ENCODE measurements around the gene SPRTN. TPM values are rescaled to one million over a fixed set of nuclear protein-coding genes. Genes with fewer than 3 reads are reported as not detected.
"Not testable (repeated sequence)": the region's sequence is repeated elsewhere in the genome, so short reads cannot be mapped to it uniquely, and the experiment has no call there.

SPRTN gene
- total and polyA plus RNA-seq, 2 donors = 5.5 to 17.3 TPM

DNA sequence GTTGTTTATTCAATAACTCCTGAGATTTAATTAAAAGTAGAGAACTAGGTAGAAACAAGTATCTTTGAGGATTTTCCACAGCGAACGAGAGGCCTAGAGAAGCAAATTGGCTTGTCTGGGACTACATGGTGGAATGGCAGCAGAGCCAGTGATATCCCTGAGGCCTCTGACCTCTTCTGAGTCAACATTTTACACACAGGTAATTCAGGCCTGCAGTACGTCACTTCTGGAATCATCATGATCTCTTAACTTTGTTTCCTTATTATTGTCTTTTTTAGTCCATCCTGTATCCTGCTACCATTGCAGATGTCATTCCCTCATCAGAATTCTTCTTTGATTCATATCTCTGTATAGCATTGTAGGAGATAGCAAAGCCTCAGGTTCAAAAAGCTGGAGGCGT lies 9.9 kb downstream of the SPRTN start:
- WGBS = 96% methylated on average over 4 of the region's 4 CpGs
- H3K36me3 ChIP-seq (ENCODE audit: insufficient read depth) = peaks cover 7% of the 10 kb centered on the region
- H3K27ac ChIP-seq (ENCODE audit: low read depth) = no peak overlapping the region
- no peak overlapping the region for H3K4me3 ChIP-seq (ENCODE audit: low read depth, low read length)
- H3K4me1 ChIP-seq (ENCODE audit: insufficient read depth) = no peaks in the 10 kb centered on the region
- DNase-seq (ENCODE audit: extremely low spot score) = no peak

DNA sequence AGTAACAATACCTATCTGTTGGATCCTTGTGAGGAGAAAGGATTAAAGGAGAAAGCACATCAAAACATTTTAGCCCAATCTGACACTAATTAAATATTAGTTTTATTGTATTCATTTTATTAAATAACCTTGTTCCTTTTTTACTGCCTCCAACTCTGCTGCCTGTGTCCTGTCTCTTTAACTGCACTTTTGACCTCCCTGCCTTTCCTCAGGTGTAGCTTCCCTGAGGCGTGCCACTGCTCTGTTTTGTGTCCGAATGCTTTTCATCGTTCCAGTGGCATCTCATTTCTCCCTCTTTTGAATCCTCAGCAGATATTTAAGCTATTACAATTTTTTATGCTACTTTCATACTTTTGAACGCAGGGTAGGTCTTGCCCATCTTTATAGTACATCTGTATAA lies 10.3 kb downstream of the SPRTN start:
- DNase-seq (ENCODE audit: extremely low spot score) = no peak
- Histone ChIP-seq H3K27ac (ENCODE audit: low read depth) (no peak overlapping the region), H3K4me1 (ENCODE audit: insufficient read depth) (no peaks in the 10 kb centered on the region), H3K4me3 (ENCODE audit: low read depth, low read length) (no peak overlapping the region), H3K36me3 (ENCODE audit: insufficient read depth) (peaks cover 8% of the 10 kb centered on the region)
- 98% methylated on average over 4 of the region's 4 CpGs for WGBS

DNA sequence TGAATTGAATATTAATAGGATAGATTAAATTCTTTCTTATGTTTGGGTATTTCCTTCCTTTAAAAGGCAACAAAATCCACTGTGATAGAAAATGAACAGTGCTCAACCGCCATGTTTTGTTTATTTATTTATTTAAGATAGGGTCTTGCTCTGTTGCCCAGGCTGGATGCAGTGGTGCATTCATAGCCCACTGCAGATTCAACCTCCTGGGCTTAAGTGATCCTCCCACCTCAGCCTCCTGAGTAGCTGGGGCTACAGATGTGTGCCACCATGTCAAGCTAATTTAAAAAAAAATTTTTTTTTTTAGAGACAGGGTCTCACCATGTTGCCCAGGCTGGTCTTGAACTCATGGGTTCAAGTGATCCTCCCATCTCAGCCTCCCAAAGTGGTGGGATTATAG lies 10.8 kb downstream of the SPRTN start:
- H3K4me3 ChIP-seq (ENCODE audit: low read depth, low read length); H3K27ac ChIP-seq (ENCODE audit: low read depth); DNase-seq (ENCODE audit: extremely low spot score); H3K4me1 ChIP-seq (ENCODE audit: insufficient read depth); H3K36me3 ChIP-seq (ENCODE audit: insufficient read depth): not testable (repeated sequence)
- WGBS = 97% methylated on average over 1 of the region's 1 CpG

DNA sequence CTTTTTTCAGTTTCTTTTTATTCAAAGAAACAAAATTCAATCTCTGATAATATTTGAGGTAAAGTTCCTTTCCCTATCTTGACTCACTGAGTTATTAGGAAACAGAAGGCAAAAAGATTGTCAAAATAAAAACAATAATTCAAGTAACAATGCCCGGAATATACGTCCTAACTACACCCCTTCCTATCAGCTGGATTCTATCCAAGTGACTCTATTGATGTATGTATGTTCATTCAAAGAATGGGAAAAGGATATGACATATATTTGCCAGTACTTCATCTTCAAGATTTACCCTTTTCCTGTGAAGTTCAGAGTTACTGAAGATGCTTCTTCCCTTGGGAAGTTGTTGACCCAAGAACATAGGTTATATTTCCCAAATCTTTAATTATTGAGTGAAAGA lies 13.7 kb downstream of the SPRTN start:
- H3K4me3 ChIP-seq (ENCODE audit: low read depth, low read length) = no peak overlapping the region
- H3K36me3 ChIP-seq (ENCODE audit: insufficient read depth) = peaks cover 10% of the 10 kb centered on the region
- no peak for DNase-seq (ENCODE audit: extremely low spot score)
- WGBS = 66% methylated on average over 2 of the region's 2 CpGs
- H3K4me1 ChIP-seq (ENCODE audit: insufficient read depth) = no peaks in the 10 kb centered on the region
- no peak overlapping the region for H3K27ac ChIP-seq (ENCODE audit: low read depth)

DNA sequence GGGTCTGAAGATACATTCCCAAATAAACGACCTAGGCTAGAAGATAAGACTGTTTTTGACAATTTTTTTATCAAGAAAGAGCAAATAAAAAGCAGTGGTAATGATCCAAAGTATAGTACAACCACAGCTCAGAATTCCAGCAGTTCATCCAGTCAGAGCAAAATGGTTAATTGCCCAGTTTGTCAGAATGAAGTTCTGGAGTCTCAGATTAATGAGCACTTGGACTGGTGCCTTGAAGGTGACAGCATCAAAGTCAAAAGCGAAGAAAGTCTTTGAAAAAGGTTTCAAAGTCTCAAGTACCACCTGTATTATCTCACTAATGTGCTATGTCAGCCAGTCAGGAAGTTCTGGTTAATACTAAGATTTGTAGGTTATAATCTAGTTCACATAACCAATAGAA lies 15.0 kb downstream of the SPRTN start:
- 71% methylated on average over 2 of the region's 2 CpGs for WGBS
- DNase-seq (ENCODE audit: extremely low spot score) = no peak
- H3K36me3 ChIP-seq (ENCODE audit: insufficient read depth) = peaks cover 6% of the 10 kb centered on the region

DNA sequence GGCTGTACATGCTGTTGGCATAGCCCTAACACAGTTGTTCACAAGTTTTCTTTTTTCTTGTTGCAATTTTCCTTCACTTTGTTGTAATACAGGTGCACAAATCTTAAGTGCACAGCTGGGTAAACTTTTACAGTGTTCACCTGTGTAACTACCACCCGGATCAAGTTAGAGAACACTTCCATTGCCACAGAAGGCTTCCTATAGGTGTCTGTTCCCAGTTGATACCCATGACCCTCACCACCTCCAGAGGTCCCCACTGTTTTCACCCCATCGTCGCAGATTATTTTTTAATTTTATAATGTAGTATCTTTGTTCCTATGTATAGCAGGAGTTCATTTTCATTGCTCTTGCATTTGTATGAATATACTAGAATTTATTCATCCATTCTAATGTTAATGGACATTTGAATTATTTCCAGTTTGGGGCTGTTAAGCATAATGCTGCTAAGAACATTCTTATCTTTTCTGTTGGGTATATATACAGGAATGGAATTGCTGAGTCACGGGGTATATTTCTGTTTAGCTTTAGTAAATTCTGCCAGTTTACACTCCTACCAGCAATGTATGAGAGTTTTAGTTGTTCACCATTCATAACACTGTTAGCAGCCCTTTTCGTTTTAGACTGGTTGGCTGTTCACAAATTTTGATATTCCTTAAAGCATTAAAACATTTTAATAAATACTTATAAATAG lies 16.4 kb downstream of the SPRTN start:
- Histone ChIP-seq H3K4me1 (ENCODE audit: insufficient read depth) (no peaks in the 10 kb centered on the region), H3K27ac (ENCODE audit: low read depth) (no peak overlapping the region), H3K36me3 (ENCODE audit: insufficient read depth) (peaks cover 6% of the 10 kb centered on the region), H3K4me3 (ENCODE audit: low read depth, low read length) (no peak overlapping the region)
- WGBS = 72% methylated on average over 5 of the region's 5 CpGs
- DNase-seq (ENCODE audit: extremely low spot score) = no peak

More for the DNA sequence above, 15.0 kb downstream of the SPRTN start:
- no peaks in the 10 kb centered on the region for H3K4me1 ChIP-seq (ENCODE audit: insufficient read depth)
- H3K27ac ChIP-seq (ENCODE audit: low read depth) = no peak overlapping the region
- no peak overlapping the region for H3K4me3 ChIP-seq (ENCODE audit: low read depth, low read length)

DNA sequence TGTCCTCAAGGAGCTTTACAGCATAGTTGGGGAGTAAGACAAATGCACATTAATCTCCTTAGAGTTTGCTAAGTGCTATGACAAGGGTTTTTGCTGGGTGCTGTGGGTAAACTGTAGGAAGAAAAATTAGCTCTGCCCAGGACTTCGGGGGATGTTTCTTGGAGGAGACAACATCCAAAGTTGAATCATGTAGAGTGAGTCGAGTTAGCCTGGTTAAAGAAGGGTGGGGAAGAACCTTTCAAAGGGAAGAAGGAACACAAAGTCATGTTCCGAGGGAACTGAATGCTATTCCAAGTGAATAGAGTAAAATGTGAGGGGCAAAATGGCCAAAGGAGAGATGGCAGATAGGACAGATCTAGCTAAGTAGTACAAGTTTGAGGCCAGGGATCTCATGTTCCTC lies 17.1 kb downstream of the SPRTN start:
- no peaks in the 10 kb centered on the region for H3K4me1 ChIP-seq (ENCODE audit: insufficient read depth)
- WGBS = 80% methylated on average over 3 of the region's 3 CpGs

DNA sequence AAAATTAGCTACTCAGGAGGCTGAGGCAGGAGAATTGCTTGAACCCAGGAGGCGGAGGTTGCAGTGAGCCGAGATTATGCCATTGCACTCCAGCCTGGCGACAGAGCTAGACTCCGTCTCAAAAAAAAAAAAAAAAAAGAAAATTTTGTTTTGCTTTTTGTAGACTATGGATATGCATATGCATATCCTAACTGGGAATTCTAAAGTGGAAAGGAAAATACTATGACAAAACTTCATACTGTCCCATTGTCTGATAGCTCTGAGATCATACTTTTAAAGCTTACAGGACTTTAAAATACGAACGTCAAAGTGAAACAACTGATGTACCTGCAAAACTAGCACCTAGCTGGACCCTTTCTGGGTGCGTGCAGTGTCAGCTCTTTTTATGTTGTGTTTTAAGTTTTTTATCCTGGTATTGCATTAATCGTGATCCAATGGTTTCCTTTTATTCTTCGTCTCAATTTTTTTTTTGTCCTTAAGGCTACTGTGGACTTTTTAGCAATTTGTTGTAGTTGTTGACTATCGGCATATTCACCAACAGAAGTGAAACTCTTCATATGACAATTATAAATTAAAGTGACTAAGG lies 19.2 kb downstream of the SPRTN start:
- Histone ChIP-seq H3K36me3 (ENCODE audit: insufficient read depth) (peaks cover 6% of the 10 kb centered on the region), H3K27ac (ENCODE audit: low read depth) (no peak overlapping the region), H3K4me1 (ENCODE audit: insufficient read depth) (no peaks in the 10 kb centered on the region), H3K4me3 (ENCODE audit: low read depth, low read length) (no peak overlapping the region)
- WGBS = 80% methylated on average over 10 of the region's 10 CpGs
- no peak for DNase-seq (ENCODE audit: extremely low spot score)

More for the DNA sequence above, 17.1 kb downstream of the SPRTN start:
- H3K27ac ChIP-seq (ENCODE audit: low read depth) = no peak overlapping the region
- no peak overlapping the region for H3K4me3 ChIP-seq (ENCODE audit: low read depth, low read length)
- no peak for DNase-seq (ENCODE audit: extremely low spot score)
- peaks cover 6% of the 10 kb centered on the region for H3K36me3 ChIP-seq (ENCODE audit: insufficient read depth)

DNA sequence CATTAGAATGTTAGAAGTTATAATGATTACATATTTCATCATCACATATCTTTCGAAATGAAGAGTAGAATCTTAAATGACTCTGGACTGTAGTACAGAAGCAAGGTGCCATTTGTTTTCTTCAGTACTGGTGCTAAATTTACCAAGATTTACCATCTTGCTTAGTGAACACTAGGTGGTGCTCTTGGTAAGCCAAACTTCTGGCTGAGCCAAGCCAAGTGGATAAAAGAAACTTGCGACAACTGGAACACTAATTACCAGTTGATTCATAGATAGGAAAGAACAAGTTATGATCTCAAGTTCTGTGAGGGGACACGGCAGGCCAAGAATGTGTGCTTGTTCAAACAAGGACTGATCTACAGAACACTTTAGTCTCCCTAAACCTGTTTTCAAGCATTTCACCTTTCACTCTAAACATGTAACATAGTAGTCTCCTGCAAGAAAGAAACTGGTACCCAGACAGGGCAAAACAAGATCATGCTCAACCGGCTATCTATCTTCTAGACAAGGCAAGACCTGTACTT lies 19.8 kb downstream of the SPRTN start:
- no peak overlapping the region for H3K4me3 ChIP-seq (ENCODE audit: low read depth, low read length)
- H3K36me3 ChIP-seq (ENCODE audit: insufficient read depth) = peaks cover 3% of the 10 kb centered on the region
- no peaks in the 10 kb centered on the region for H3K4me1 ChIP-seq (ENCODE audit: insufficient read depth)
- H3K27ac ChIP-seq (ENCODE audit: low read depth) = no peak overlapping the region
- WGBS = 14% methylated on average over 4 of the region's 4 CpGs
- peak; percentile 62 for DNase-seq (ENCODE audit: extremely low spot score)

DNA sequence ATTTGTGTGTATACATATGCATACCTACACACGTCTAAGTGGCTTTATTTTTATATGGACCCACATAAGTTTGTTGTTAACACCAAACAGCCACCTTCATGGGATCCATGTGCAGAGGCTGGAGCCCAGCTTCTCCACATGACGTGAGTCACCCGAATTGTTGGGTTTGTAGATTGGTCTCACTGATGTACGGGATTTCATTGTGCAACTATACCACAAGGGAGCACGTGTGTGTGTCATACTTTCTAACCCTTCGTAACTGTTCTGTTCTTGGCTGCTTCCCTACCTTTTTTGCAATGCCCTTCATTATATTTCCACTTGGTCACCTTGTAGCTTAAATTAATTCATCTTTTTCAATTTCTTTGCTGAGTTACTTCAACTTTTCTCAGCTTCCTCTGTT lies 21.0 kb downstream of the SPRTN start:
- no peak overlapping the region for H3K4me3 ChIP-seq (ENCODE audit: low read depth, low read length)
- WGBS = 80% methylated on average over 6 of the region's 6 CpGs
- no peak overlapping the region for H3K27ac ChIP-seq (ENCODE audit: low read depth)
- no peaks in the 10 kb centered on the region for H3K4me1 ChIP-seq (ENCODE audit: insufficient read depth)
- no peak for DNase-seq (ENCODE audit: extremely low spot score)
- peaks cover 2% of the 10 kb centered on the region for H3K36me3 ChIP-seq (ENCODE audit: insufficient read depth)

DNA sequence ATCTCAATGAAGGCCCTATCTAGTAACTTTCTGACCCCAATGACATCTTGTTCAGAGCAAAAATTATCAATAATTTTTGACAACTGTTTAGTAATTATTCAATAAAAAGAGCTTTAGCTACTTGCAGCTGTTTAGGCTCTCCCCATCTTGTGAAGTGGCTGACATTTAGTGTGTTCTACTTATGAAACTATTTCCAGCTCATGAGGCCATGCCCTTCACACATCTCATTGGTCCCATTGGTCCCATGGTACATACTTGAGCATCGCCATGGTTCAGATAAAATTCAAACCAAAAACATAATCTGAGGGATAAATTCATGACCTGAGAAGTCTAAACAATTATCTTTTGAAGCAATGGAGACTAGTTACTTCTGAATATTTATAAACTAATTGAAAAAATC lies 24.2 kb downstream of the SPRTN start:
- H3K4me1 ChIP-seq (ENCODE audit: insufficient read depth) = no peaks in the 10 kb centered on the region
- no peaks in the 10 kb centered on the region for H3K36me3 ChIP-seq (ENCODE audit: insufficient read depth)
- 91% methylated on average over 1 of the region's 1 CpG for WGBS
- no peak overlapping the region for H3K27ac ChIP-seq (ENCODE audit: low read depth)
- no peak for DNase-seq (ENCODE audit: extremely low spot score)
- H3K4me3 ChIP-seq (ENCODE audit: low read depth, low read length) = no peak overlapping the region

DNA sequence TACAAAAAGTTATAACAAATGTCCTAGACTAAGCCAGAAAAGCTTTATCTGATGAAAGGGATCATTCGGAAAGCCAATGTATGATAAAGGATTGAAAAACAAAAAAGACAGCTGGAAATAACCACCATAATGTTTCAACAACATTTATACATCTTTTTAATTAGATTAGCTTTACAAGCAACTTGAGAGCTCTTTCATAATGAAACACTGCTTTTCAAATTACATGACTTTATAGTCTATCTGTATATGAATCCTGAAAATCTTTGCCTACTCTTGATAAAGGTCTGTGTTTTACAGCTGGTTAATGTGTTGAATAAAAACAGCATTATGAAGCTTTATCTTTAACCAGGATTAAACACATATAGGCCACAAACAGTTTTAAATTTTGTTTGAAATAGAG lies 25.5 kb downstream of the SPRTN start:
- DNase-seq (ENCODE audit: extremely low spot score) = no peak
- Histone ChIP-seq H3K36me3 (ENCODE audit: insufficient read depth) (no peaks in the 10 kb centered on the region), H3K4me1 (ENCODE audit: insufficient read depth) (no peaks in the 10 kb centered on the region), H3K27ac (ENCODE audit: low read depth) (no peak overlapping the region), H3K4me3 (ENCODE audit: low read depth, low read length) (no peak overlapping the region)
- WGBS = 45% methylated on average over 1 of the region's 1 CpG

DNA sequence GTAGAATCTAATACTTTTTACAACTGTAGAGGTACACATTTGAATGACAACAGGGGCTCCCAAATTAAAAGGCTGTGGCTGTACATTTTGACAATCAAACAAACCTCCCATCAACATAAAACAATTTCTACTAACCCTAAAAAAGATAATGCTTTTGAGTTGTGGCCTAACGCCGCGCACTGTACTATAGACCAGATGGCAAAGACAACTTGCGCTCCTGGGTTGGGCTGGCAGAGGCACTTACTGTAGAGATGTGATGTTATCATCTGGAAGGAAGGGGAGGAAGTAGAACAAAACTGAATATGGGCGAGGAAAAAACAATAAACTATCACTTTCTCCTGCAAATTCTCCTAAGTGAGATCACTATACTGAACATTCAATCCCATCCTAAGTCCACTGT lies 26.1 kb downstream of the SPRTN start:
- no peaks in the 10 kb centered on the region for H3K4me1 ChIP-seq (ENCODE audit: insufficient read depth)
- H3K27ac ChIP-seq (ENCODE audit: low read depth) = no peak overlapping the region
- 67% methylated on average over 5 of the region's 5 CpGs for WGBS
- no peak overlapping the region for H3K4me3 ChIP-seq (ENCODE audit: low read depth, low read length)
- no peaks in the 10 kb centered on the region for H3K36me3 ChIP-seq (ENCODE audit: insufficient read depth)
- no peak for DNase-seq (ENCODE audit: extremely low spot score)

DNA sequence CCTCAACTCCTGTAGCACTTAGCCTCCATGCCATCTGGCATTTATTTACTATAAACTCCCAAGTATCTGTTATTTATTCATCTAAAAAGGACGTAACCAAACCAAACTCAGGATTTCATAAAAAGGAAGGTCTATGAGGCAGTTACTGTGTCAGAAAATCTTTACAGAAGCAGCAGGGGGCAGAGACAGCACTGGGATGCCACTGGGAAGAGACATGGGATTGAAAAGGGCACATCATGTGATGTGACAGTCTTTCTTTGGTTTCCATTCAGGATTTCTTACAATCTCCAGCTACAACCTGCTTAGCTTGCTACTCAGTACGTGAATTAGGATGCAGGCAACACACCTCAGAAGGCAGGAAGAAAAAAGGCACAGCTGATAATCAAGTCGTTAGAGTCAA lies 31.2 kb downstream of the SPRTN start:
- H3K27ac ChIP-seq (ENCODE audit: low read depth) = no peak overlapping the region
- no peak for DNase-seq (ENCODE audit: extremely low spot score)
- no peaks in the 10 kb centered on the region for H3K4me1 ChIP-seq (ENCODE audit: insufficient read depth)
- H3K4me3 ChIP-seq (ENCODE audit: low read depth, low read length) = no peak overlapping the region
- 88% methylated on average over 3 of the region's 3 CpGs for WGBS
- H3K36me3 ChIP-seq (ENCODE audit: insufficient read depth) = peaks cover 2% of the 10 kb centered on the region

Data from urinary bladder (tissue), 4 donors.